Muscle of back (tissue), 11 donors: ENCODE results near the gene BEST2. TPM values are rescaled to one million over a fixed set of nuclear protein-coding genes. Genes with fewer than 3 reads are reported as not detected.

ENCODE experiments used
- DNase-seq, 3 donors: peaks; one replicate each; pipeline versions ENCODE4 v3.0.0 to v3.0.0-alpha.2; 2013
- polyA plus RNA-seq, 10 donors: library from polyadenylated mRNA; unstranded; fragments of 120-200 nt; gene quantifications; one replicate each; pipeline ENCODE4 v1.2.1, GENCODE V29; 2013; ENCODE audit not compliant: insufficient read length in 10 of 10

Gene BEST2
- polyA plus RNA-seq, 10 donors: not detected

- DNase-seq: peak in 1 of 3 donors; percentile 16
Observed at GRCh38 chr19:12799742-12800465, 48.3 kb downstream of the BEST2 start.

DNA sequence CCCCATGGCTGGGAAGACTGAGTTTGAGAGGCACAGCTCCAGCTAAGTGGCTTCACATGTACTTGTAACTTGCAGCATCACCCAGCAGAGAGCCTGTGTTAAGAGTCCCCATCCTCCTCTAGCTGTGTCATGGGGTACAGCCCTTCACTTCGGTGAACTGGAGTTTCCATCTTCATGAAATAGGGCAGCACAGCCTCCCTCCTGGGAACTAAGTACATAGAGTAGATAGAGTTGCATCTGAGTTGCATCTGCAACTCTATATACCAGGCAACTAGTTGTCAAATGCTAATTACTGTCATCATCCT, 48.8 kb downstream of the BEST2 start:
- DNase-seq: no peak

GRCh38 chr19:12800923-12801465, 49.4 kb downstream of the BEST2 start:
- DNase-seq: peak in 1 of 3 donors; percentile 25

DNA sequence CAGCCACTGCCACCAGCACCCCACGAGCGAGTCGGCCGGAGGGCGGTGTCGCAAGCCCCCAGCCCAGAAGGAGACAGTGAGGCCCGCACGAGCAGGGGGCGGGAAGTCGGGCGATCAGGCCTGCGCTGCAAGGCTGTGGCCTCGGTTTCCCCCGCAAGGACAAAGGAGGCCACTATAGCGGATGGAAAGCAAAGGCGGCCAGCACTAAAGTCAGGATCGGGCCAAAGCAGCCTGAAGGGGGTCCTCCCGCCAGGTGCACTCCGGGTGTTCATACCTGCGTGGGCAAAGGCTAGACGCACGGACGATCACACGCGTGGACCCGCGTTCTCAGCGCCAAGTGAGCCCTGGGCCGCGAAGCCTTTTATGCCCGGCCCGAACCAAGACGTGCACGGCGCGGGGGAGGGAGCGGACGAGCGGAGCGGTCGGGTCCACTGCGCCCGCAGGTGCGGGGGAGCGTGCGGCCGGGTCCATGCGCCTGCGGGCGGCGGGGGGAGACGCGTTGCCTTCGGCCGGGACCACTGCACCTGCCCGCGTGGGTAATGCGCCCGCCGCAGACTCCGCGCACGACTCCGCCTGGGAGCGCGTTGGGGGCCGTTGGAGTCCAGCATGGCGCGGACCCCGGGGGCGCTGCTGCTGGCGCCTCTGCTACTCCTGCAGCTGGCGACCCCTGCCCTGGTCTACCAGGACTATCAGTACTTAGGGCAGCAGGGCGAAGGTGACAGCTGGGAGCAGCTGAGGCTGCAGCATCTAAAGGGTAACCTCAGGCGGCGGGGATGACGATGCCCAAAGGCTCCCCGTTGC, 50.1 kb downstream of the BEST2 start, which contains the start of the genes PRDX2 and THSD8:
PRDX2 (minus strand) TSS at position 335 of the 801 bp plus-strand sequence. CDS start 539 bp downstream, outside the sequence.
THSD8 (plus strand) TSS at position 604 of the 801 bp plus-strand sequence; CDS start at position 607, 3 bp downstream.
- peak; percentile 69 to 92 (median 82) for DNase-seq

DNA sequence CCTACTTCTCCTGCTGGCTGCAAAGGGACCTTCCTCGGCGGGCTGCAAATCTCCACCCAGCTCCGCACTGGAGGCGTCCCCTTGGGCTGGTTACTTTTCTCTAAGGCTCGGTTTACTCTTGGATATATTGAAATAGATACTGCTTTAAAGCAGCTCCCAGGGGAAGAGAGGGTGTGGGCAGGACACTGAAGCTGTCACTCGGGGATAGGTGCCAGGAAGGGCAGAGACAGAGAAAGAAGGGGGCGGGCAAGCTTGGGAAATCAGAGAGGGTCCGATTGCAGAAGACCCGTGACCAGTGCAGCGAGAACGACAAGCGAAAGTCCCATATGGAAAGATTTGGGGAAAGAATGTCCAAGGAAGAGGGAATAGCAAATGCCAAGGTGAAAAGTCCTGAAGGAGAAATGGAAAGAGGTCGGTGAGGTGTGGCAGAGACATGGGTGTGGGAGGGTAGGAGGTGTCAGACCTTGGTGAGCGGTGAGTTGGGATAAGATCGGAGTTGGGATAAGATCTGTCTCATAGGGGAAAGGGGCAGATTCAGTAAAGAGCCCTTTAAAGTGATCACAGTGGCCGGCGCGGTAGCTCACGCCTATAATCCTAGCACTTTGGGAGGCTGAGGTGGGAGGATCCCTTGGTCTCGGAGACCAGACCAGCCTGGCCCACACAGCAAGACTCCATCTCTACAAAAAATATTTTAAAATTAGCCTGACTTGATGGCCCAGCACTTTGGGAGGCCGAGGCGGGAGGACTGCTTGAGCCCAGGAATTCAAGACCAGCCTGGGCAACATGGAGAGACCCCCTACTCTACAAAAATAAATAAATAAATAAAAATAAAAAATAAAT, 50.9 kb downstream of the BEST2 start:
- DNase-seq: peak in 2 of 3 donors; percentile 6 to 9

DNA sequence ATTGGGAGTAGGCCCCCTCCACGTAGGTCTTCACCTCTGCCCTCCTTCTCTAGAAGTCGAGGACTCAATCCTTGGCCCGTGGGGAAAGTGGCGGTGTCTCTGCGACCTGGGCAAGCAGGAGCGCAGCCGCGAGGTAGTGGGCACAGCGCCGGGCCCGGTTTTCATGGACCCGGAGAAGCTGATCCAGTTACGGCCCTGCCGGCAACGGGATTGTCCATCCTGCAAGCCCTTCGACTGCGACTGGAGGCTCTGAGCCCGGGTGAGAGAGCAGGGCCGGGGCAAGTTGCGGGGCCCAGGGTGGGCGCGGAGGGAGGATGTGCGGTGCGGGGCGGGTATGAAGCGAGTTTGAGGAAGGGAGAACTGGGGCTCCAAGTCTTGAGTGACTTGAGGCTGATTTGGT, 52.5 kb downstream of the BEST2 start:
- DNase-seq: no peak

- DNase-seq: peak; percentile 86 to 95 (median 93)
Observed at GRCh38 chr19:12806242-12807081, 54.9 kb downstream of the BEST2 start, which contains the start of gene RNASEH2A. Gene RNASEH2A (plus strand): TSS chr19:12806584. CDS start chr19:12806674, 90 bp downstream.

Other genes with a start within 250 kb of the BEST2 start
- gene ZNF564, start 200.3 kb upstream of the BEST2 start, polyA plus RNA-seq: 1 to 10 TPM; 3.2 to 5.9 (median 4.8) TPM
- gene ZNF490, start 141.0 kb upstream of the BEST2 start, polyA plus RNA-seq: 1 to 10 TPM; 1.5 to 4.6 (median 2.9) TPM
- 10 to 100 TPM in 9 of 10 donors, 1 to 10 TPM in 1; 7.7 to 17.5 (median 13.7) TPM for gene ZNF791, start 140.9 kb upstream of the BEST2 start, polyA plus RNA-seq
- 10 to 100 TPM; 23.1 to 38.2 (median 27.9) TPM for gene MAN2B1, start 85.0 kb upstream of the BEST2 start, polyA plus RNA-seq
- 10 to 100 TPM in 6 of 10 donors, 1 to 10 TPM in 4; 5.8 to 13.2 (median 10.6) TPM for gene WDR83, start 85.0 kb upstream of the BEST2 start, polyA plus RNA-seq
- 10 to 100 TPM; 52.3 to 63.0 (median 59.8) TPM for gene DHPS, start 69.9 kb upstream of the BEST2 start, polyA plus RNA-seq
- gene GNG14, start 63.8 kb upstream of the BEST2 start, polyA plus RNA-seq: not detected
- gene FBXW9, start 55.2 kb upstream of the BEST2 start, polyA plus RNA-seq: 1 to 10 TPM; 2.5 to 6.3 (median 4.1) TPM
- 10 to 100 TPM; 44.6 to 69.5 (median 54.9) TPM for gene TNPO2, start 27.9 kb upstream of the BEST2 start, polyA plus RNA-seq
- gene TRIR, start 17.1 kb upstream of the BEST2 start, polyA plus RNA-seq: 100 to 1,000 TPM; 130 to 217 (median 172) TPM
- 10 to 100 TPM; 36.3 to 54.8 (median 41.8) TPM for gene GET3, start 14.3 kb upstream of the BEST2 start, polyA plus RNA-seq
- 10 to 100 TPM; 15.9 to 42.5 (median 22.4) TPM for gene HOOK2, start 23.8 kb downstream of the BEST2 start, polyA plus RNA-seq
- gene JUNB, start 39.7 kb downstream of the BEST2 start, polyA plus RNA-seq: 100 to 1,000 TPM in 1 of 10 donors, 10 to 100 TPM in 9; 13.8 to 217 (median 45.0) TPM
- gene PRDX2, start 50.0 kb downstream of the BEST2 start, polyA plus RNA-seq: 100 to 1,000 TPM; 135 to 183 (median 163) TPM
- gene THSD8, start 50.3 kb downstream of the BEST2 start, polyA plus RNA-seq: 1 to 10 TPM; 1.3 to 6.3 (median 3.3) TPM
- 10 to 100 TPM; 13.4 to 36.2 (median 19.9) TPM for gene RNASEH2A, start 54.8 kb downstream of the BEST2 start, polyA plus RNA-seq
- not detected for gene RTBDN, start 82.8 kb downstream of the BEST2 start, polyA plus RNA-seq
- gene MAST1, start 86.7 kb downstream of the BEST2 start, polyA plus RNA-seq: under 1 TPM in 9 of 10 donors, not detected in 1; 0.11 to 0.91 (median 0.66) TPM
- 10 to 100 TPM in 4 of 10 donors, 1 to 10 TPM in 6; 6.1 to 13.9 (median 9.4) TPM for gene DNASE2, start 129.7 kb downstream of the BEST2 start, polyA plus RNA-seq
- 1 to 10 TPM in 3 of 10 donors, under 1 TPM in 7; 0.19 to 1.6 (median 0.68) TPM for gene KLF1, start 135.4 kb downstream of the BEST2 start, polyA plus RNA-seq
- 10 to 100 TPM; 19.1 to 33.2 (median 27.2) TPM for gene GCDH, start 139.4 kb downstream of the BEST2 start, polyA plus RNA-seq
- gene SYCE2, start 167.5 kb downstream of the BEST2 start, polyA plus RNA-seq: 1 to 10 TPM; 1.7 to 5.8 (median 2.6) TPM
- gene FARSA, start 181.9 kb downstream of the BEST2 start, polyA plus RNA-seq: 10 to 100 TPM; 32.6 to 45.3 (median 36.1) TPM
- 100 to 1,000 TPM; 322 to 587 (median 412) TPM for gene CALR, start 186.8 kb downstream of the BEST2 start, polyA plus RNA-seq
- gene RAD23A, start 194.1 kb downstream of the BEST2 start, polyA plus RNA-seq: 100 to 1,000 TPM; 104 to 133 (median 113) TPM
- 10 to 100 TPM; 31.4 to 56.6 (median 38.7) TPM for gene GADD45GIP1, start 205.4 kb downstream of the BEST2 start, polyA plus RNA-seq
- gene DAND5, start 217.8 kb downstream of the BEST2 start, polyA plus RNA-seq: under 1 TPM in 8 of 10 donors, not detected in 2; 0.08 to 0.38 (median 0.14) TPM
- 100 to 1,000 TPM in 9 of 10 donors, 10 to 100 TPM in 1; 89.1 to 136 (median 111) TPM for gene NFIX, start 243.7 kb downstream of the BEST2 start, polyA plus RNA-seq